Testis (tissue), 2 donors: Measurements from ENCODE around the gene OR2AT4.

Source experiments
- POLR2A ChIP-seq: fragments of 450-650 bp; IDR thresholded peaks from one replicate; pipeline ENCODE4 v1.6.1; 2017; ENCODE audit warnings: antibody characterized with exemption, mild to moderate bottlenecking, moderate library complexity
- TF ChIP-seq, protein P1 (sequence below), 3 experiments: fragments of 450-650 bp in 2 of 3; fragments of 200-600 bp in 1 of 3; sonication (generic) in 1 of 3; IDR thresholded peaks; one replicate each; pipeline ENCODE4 v1.5.1; 2016 to 2019; ENCODE audit warnings: antibody characterized with exemption in 3 of 3, mild to moderate bottlenecking in 2 of 3, moderate library complexity in 1 of 3

DNA sequence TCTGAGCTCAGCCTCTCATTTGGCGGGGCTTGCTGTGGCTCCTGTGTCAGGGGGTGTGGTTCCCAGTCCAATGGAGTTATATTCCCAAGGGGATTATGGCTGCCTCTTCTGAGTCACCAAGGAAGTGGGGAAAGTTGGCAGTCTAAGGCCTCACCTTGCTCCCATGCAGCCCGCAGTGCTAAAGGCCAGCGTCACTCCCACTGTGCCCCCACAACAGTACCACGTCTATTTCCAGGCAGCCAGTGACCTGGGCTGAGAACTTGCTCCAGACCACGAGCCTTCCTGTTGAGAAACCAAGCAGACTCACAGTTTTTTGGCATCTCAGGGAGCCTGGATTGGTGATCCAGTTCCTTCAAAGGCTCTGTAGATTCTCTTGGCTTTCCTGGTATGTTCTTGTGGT is 45.6 kb downstream of the OR2AT4 start:
- TF ChIP-seq, protein P1, sequence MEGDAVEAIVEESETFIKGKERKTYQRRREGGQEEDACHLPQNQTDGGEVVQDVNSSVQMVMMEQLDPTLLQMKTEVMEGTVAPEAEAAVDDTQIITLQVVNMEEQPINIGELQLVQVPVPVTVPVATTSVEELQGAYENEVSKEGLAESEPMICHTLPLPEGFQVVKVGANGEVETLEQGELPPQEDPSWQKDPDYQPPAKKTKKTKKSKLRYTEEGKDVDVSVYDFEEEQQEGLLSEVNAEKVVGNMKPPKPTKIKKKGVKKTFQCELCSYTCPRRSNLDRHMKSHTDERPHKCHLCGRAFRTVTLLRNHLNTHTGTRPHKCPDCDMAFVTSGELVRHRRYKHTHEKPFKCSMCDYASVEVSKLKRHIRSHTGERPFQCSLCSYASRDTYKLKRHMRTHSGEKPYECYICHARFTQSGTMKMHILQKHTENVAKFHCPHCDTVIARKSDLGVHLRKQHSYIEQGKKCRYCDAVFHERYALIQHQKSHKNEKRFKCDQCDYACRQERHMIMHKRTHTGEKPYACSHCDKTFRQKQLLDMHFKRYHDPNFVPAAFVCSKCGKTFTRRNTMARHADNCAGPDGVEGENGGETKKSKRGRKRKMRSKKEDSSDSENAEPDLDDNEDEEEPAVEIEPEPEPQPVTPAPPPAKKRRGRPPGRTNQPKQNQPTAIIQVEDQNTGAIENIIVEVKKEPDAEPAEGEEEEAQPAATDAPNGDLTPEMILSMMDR (IDR thresholded peaks at IDR 0.05) = no peak
- TF ChIP-seq POLR2A = no peak
